H1 (cell line): ENCODE data around the gene HCK. TPM values are rescaled to one million over a fixed set of nuclear protein-coding genes. Genes with fewer than 3 reads are reported as not detected.

Experiments
- CTCF ChIA-PET: fragments of 300-600 bp; sonication (Branson Sonifier 250); formaldehyde crosslinking; loops from one replicate; lab custom pipeline; 2021; ENCODE audit not compliant: partially characterized antibody; lab: Charles Lee
- POLR2A ChIA-PET: fragments of 300-600 bp; sonication (Branson Sonifier 250); formaldehyde crosslinking; loops from one replicate; lab custom pipeline; 2021; ENCODE audit warnings: inconsistent platforms; ENCODE audit not compliant: partially characterized antibody; lab: Charles Lee
- DNase-seq, 2 experiments: peaks; one replicate each; pipeline versions ENCODE4 v3.0.0 to v3.0.0-alpha.2; 2010 to 2022; ENCODE audit warnings: low spot score in 2 of 2, low read depth in 1 of 2, mixed read lengths in 1 of 2
- FAIRE-seq: peaks from 2 replicates; lab custom pipeline; 2011; peaks lifted over from hg19 to GRCh38; lab: Jason Lieb, UNC
- H2AFZ ChIP-seq: 2 replicates; pipeline ENCODE4 v1.8.1; 2012; ENCODE audit warnings: low read length, inconsistent platforms
- H2AK5ac ChIP-seq: 2 replicates; pipeline ENCODE4 v1.6.1; 2013; ENCODE audit warnings: low read depth, low read length
- H2BK120ac ChIP-seq: replicated peaks from 2 replicates; pipeline ENCODE3; 2013; ENCODE audit warnings: low read depth, low read length, inconsistent platforms
- H2BK12ac ChIP-seq: 2 replicates; pipeline ENCODE4 v1.6.1; 2013; ENCODE audit warnings: low read depth, low read length
- H2BK15ac ChIP-seq: 2 replicates; pipeline ENCODE4 v1.6.1; 2013; ENCODE audit warnings: low read length
- H2BK20ac ChIP-seq: 2 replicates; pipeline ENCODE4 v1.6.1; 2013; ENCODE audit warnings: low read length
- H2BK5ac ChIP-seq: 2 replicates; pipeline ENCODE4 v1.6.1; 2013; ENCODE audit warnings: low read depth, low read length
- H3K14ac ChIP-seq: 2 replicates; pipeline ENCODE4 v1.6.1; 2013; ENCODE audit warnings: inconsistent platforms; ENCODE audit not compliant: insufficient read length
- H3K18ac ChIP-seq: 2 replicates; pipeline ENCODE4 v1.6.1; 2013; ENCODE audit warnings: low read length; ENCODE audit errors: extremely low read depth
- H3K23ac ChIP-seq: 2 replicates; pipeline ENCODE4 v1.6.1; 2013; ENCODE audit warnings: inconsistent platforms; ENCODE audit not compliant: insufficient read length
- H3K23me2 ChIP-seq: 2 replicates; pipeline ENCODE4 v1.6.1; 2013; ENCODE audit warnings: low read depth, low read length
- H3K27ac ChIP-seq: 2 replicates; pipeline ENCODE4 v1.6.1; 2011; ENCODE audit warnings: low read depth, low read length, inconsistent platforms
- H3K27me3 ChIP-seq, 4 experiments: replicated peaks in 1 of 4; 1 replicate in 1 of 4; 2 replicates in 3 of 4; pipeline versions ENCODE4 v1.6.1 to v1.8.1; 2011 to 2013; ENCODE audit warnings: low read length in 3 of 4, mild to moderate bottlenecking in 3 of 4, inconsistent platforms in 2 of 4, mixed read lengths in 2 of 4, moderate library complexity in 1 of 4; ENCODE audit not compliant: control insufficient read depth in 3 of 4, insufficient read depth in 3 of 4; ENCODE audit errors: extremely low read depth in 1 of 4
- H3K36me3 ChIP-seq, 4 experiments: 2 replicates each; pipeline versions ENCODE4 v1.6.1 to v1.8.1; 2011 to 2013; ENCODE audit warnings: mild to moderate bottlenecking in 4 of 4, low read length in 3 of 4, moderate library complexity in 2 of 4, control low read depth in 1 of 4, inconsistent platforms in 1 of 4; ENCODE audit not compliant: insufficient read depth in 4 of 4, control insufficient read depth in 2 of 4
- H3K4ac ChIP-seq: replicated peaks from 2 replicates; pipeline ENCODE3; 2013; ENCODE audit warnings: low read length, low read depth, mixed read lengths, inconsistent platforms; ENCODE audit not compliant: insufficient read length
- H3K4me1 ChIP-seq, 4 experiments: replicated peaks in 1 of 4; 1 replicate in 1 of 4; 2 replicates in 3 of 4; pipeline versions ENCODE4 v1.6.1 to v1.8.1; 2011 to 2013; ENCODE audit warnings: low read length in 3 of 4, inconsistent platforms in 2 of 4, mixed read lengths in 1 of 4; ENCODE audit not compliant: insufficient read depth in 4 of 4, control insufficient read depth in 3 of 4
- H3K4me2 ChIP-seq, 2 experiments: 2 replicates each; pipeline versions ENCODE4 v1.6.1 to v1.8.1; 2011 to 2013; ENCODE audit warnings: low read depth in 2 of 2, low read length in 2 of 2, control low read depth in 1 of 2, inconsistent platforms in 1 of 2, mild to moderate bottlenecking in 1 of 2; ENCODE audit not compliant: insufficient read depth in 1 of 2
- H3K4me3 ChIP-seq, 4 experiments: fragments of 200-600, 300-600 bp in 1 of 4; sonication (generic), shearing (Covaris generic), sonication (Bioruptor Twin) in 1 of 4; 2 replicates each; pipeline versions ENCODE4 v1.5.1 to v1.8.1; 2011 to 2016; ENCODE audit warnings: low read length in 4 of 4, low read depth in 3 of 4, control low read depth in 2 of 4, inconsistent platforms in 2 of 4, mild to moderate bottlenecking in 2 of 4, mixed read lengths in 1 of 4, moderate library complexity in 1 of 4; ENCODE audit not compliant: insufficient read depth in 2 of 4; ENCODE audit errors: extremely low read depth in 1 of 4
- H3K56ac ChIP-seq: replicated peaks from 2 replicates; pipeline ENCODE3; 2013; ENCODE audit warnings: low read depth, mild to moderate bottlenecking, mixed read lengths, low read length, inconsistent platforms; ENCODE audit not compliant: insufficient read length
- H3K79me1 ChIP-seq: 2 replicates; pipeline ENCODE4 v1.6.1; 2013; ENCODE audit warnings: low read depth, low read length, control low read depth
- H3K79me2 ChIP-seq, 2 experiments: 2 replicates each; pipeline versions ENCODE4 v1.6.1 to v1.8.1; 2012 to 2013; ENCODE audit warnings: low read length in 2 of 2, mild to moderate bottlenecking in 2 of 2, inconsistent platforms in 1 of 2; ENCODE audit not compliant: insufficient read depth in 2 of 2, control insufficient read depth in 1 of 2
- H3K9ac ChIP-seq, 4 experiments: replicated peaks in 1 of 4; 1 replicate in 1 of 4; 2 replicates in 3 of 4; pipeline versions ENCODE4 v1.6.1 to v1.8.1; 2011 to 2013; ENCODE audit warnings: low read depth in 3 of 4, low read length in 3 of 4, control low read depth in 2 of 4, mild to moderate bottlenecking in 2 of 4, moderate library complexity in 2 of 4, inconsistent platforms in 1 of 4; ENCODE audit errors: extremely low read depth in 1 of 4
- H3K9me3 ChIP-seq, 2 experiments: 2 replicates each; pipeline versions ENCODE4 v1.6.1 to v1.8.1; 2012 to 2013; ENCODE audit warnings: mild to moderate bottlenecking in 2 of 2, moderate library complexity in 2 of 2, control low read depth in 1 of 2, inconsistent platforms in 1 of 2, low read depth in 1 of 2, low read length in 1 of 2, mixed read lengths in 1 of 2; ENCODE audit not compliant: insufficient read depth in 2 of 2
- H4K20me1 ChIP-seq, 2 experiments: replicated peaks in 1 of 2; 2 replicates each; pipeline versions ENCODE3 to v1.8.1; 2011 to 2013; ENCODE audit warnings: inconsistent platforms in 2 of 2, low read length in 2 of 2, mild to moderate bottlenecking in 1 of 2; ENCODE audit not compliant: insufficient read depth in 2 of 2, control insufficient read depth in 1 of 2
- H4K5ac ChIP-seq: 2 replicates; pipeline ENCODE4 v1.6.1; 2013; ENCODE audit warnings: low read length, low read depth, mixed read lengths, inconsistent platforms; ENCODE audit not compliant: insufficient read length
- H4K8ac ChIP-seq: 2 replicates; pipeline ENCODE4 v1.8.0; 2013; ENCODE audit warnings: mild to moderate bottlenecking, moderate library complexity, low read length, inconsistent platforms; ENCODE audit not compliant: insufficient read depth; ENCODE audit errors: extremely low read depth
- H4K91ac ChIP-seq: replicated peaks from 2 replicates; pipeline ENCODE3; 2013; ENCODE audit warnings: low read length, mixed read lengths, inconsistent platforms; ENCODE audit not compliant: insufficient read length
- CTCF ChIP-seq, 3 experiments: IDR thresholded peaks; 1 replicate in 2 of 3; 2 replicates in 1 of 3; pipeline versions ENCODE4 v1.5.1 to v1.6.1; 2011; ENCODE audit warnings: low read length in 3 of 3, mild to moderate bottlenecking in 3 of 3, inconsistent platforms in 2 of 3, low read depth in 1 of 3, moderate library complexity in 1 of 3; ENCODE audit not compliant: insufficient read depth in 1 of 3; ENCODE audit errors: control extremely low read depth in 1 of 3
- KDM4A ChIP-seq: IDR thresholded peaks from one replicate; pipeline ENCODE4 v1.7.1; 2012; ENCODE audit warnings: low read depth, mild to moderate bottlenecking, moderate library complexity, low read length, inconsistent platforms; ENCODE audit not compliant: severe bottlenecking
- YY1 ChIP-seq: IDR thresholded peaks from 2 replicates; pipeline ENCODE4 v1.6.1; 2011; ENCODE audit warnings: low read depth, mild to moderate bottlenecking, low read length
- WGBS, 2 experiments: shearing (Covaris generic) in 1 of 2; methylation state at CpG; one replicate each; pipeline versions ENCODE4 v1.1.6 to v1.1.7; 2013 to 2015; ENCODE audit warnings: low lambda C conversion rate in 2 of 2, mixed read lengths in 2 of 2, inconsistent platforms in 1 of 2, low coverage in 1 of 2, missing lambda C conversion rate in 1 of 2; ENCODE audit not compliant: insufficient replicate concordance in 2 of 2, insufficient coverage in 1 of 2, insufficient read length in 1 of 2; ENCODE audit errors: extremely low coverage in 1 of 2, missing lambda C conversion rate in 1 of 2; 5-methylcytosine and 5-hydroxymethylcytosine counted together
- polyA plus RNA-seq, 7 experiments: library from polyadenylated mRNA; depleted of rRNA in 3 of 7; stranded (reverse) in 5 of 7; unstranded in 2 of 7; fragments of >200 nt in 5 of 7; fragments of 200-250 nt in 2 of 7; gene quantifications; 1 replicate in 5 of 7; 2 replicates in 1 of 7; 4 replicates in 1 of 7; pipeline versions ENCODE4 v1.2.1 to v1.2.3, GENCODE V29; 2011 to 2013; ENCODE audit warnings: missing spikeins in 2 of 7, mixed read lengths in 2 of 7
- total RNA-seq: library from RNA; stranded (reverse); fragmentation: NEBNext Ultra II Directional; extraction: Animal tissue kit (Norgen Biotek cat#: 25700); gene quantifications from 2 replicates; pipeline ENCODE4 v1.2.1, GENCODE V29; 2021

Gene HCK
- total and polyA plus RNA-seq, 2 of the 8 experiments (the other 6 are each of a cell fraction or from before 2014, with no cell fraction given) = 0.37 to 4.3 TPM

GRCh38 chr20:32142088-32142487, 90.0 kb downstream of the HCK start:
- 89% methylated on average over 5 of the region's 5 CpGs; no CpG with 5 or more reads in 1 of the 2 experiments for WGBS, 2 experiments
- TF ChIP-seq YY1 (no peak), KDM4A (no peak), CTCF (IDR thresholded peaks at IDR 0.05; ENCODE audit: control extremely low read depth in 1 of 3, insufficient read depth in 1 of 3, low read depth in 1 of 3, low read length in 3 of 3) (no peak)
- Histone ChIP-seq H3K4me3 (no peak overlapping the region), H2BK12ac (no peak overlapping the region), H4K8ac (no peak overlapping the region), H3K56ac (no peak overlapping the region), H3K9ac (no peak overlapping the region), H4K20me1 (peaks cover 0 to 1% of the 10 kb centered on the region in 2 experiments), H2BK15ac (no peak overlapping the region), H3K27me3 (no peaks in the 10 kb centered on the region; a peak in 1 of 7 replicates), H3K18ac (no peak overlapping the region), H4K5ac (no peak overlapping the region), H2AK5ac (no peak overlapping the region), H2AFZ (no peak overlapping the region), H3K36me3 (peaks cover 52 to 67% (median 61%) of the 10 kb centered on the region in 4 experiments), H3K9me3 (no peaks in the 10 kb centered on the region), H3K4me1 (no peaks in the 10 kb centered on the region), H3K23me2 (no peaks in the 10 kb centered on the region), H4K91ac (no peak overlapping the region), H3K27ac (no peak overlapping the region), H2BK20ac (no peak overlapping the region), H3K4ac (no peak overlapping the region), H3K4me2 (no peak overlapping the region), H2BK5ac (no peak overlapping the region), H3K23ac (no peak overlapping the region), H2BK120ac (no peak overlapping the region), H3K79me1 (no peaks in the 10 kb centered on the region; the same call in 1 of the 2 replicates), H3K14ac (no peak overlapping the region), H3K79me2 (no peaks in the 10 kb centered on the region)
- FAIRE-seq (no peak), DNase-seq (no peak)
- ChIA-PET CTCF (interaction anchor here (0.6 kb wide), 2 partner anchors 9 to 298 kb away, joined by 3 read pairs; no protein-coding TSS in a partner anchor), POLR2A (no interaction called here)
